ENCODE results near the gene GPR84. TPM values are rescaled to one million over a fixed set of nuclear protein-coding genes. Genes with fewer than 3 reads are reported as not detected.

GPR84 gene
- total RNA-seq, 2 donors from 2014 or later, result 0.43 TPM; not detected in 1

DNA sequence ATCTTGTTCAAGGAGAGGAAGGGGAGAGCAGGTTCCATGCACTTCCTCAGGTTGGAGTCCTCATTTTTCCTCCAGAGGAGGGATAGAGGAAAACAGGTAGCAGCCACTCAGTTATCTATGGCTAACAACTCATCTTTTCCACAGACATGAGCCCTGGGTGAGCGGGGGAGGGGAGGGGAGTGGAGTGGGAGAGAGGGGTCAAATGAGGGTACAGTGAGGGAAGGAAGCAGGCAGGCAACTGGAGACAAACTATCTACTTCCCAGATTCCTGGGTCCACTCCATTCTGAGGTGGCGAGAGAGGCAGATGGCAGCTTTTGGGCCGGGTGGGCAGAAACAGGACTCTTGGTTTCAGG, 22.8 kb upstream of the GPR84 start:
- TF ChIP-seq, protein P1, sequence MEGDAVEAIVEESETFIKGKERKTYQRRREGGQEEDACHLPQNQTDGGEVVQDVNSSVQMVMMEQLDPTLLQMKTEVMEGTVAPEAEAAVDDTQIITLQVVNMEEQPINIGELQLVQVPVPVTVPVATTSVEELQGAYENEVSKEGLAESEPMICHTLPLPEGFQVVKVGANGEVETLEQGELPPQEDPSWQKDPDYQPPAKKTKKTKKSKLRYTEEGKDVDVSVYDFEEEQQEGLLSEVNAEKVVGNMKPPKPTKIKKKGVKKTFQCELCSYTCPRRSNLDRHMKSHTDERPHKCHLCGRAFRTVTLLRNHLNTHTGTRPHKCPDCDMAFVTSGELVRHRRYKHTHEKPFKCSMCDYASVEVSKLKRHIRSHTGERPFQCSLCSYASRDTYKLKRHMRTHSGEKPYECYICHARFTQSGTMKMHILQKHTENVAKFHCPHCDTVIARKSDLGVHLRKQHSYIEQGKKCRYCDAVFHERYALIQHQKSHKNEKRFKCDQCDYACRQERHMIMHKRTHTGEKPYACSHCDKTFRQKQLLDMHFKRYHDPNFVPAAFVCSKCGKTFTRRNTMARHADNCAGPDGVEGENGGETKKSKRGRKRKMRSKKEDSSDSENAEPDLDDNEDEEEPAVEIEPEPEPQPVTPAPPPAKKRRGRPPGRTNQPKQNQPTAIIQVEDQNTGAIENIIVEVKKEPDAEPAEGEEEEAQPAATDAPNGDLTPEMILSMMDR (IDR thresholded peaks at IDR 0.05), result no peak
- no peak for DNase-seq (ENCODE audit: low spot score)
- H3K27ac ChIP-seq, result no peak overlapping the region
- H3K27me3 ChIP-seq, result no peaks in the 10 kb centered on the region
- H3K4me1 ChIP-seq, result peaks cover 0 to 32% of the 10 kb centered on the region in 2 donors
- H3K9me3 ChIP-seq, result no peaks in the 10 kb centered on the region
- no peaks in the 10 kb centered on the region for H3K36me3 ChIP-seq
- H3K4me3 ChIP-seq, result no peak overlapping the region

DNA sequence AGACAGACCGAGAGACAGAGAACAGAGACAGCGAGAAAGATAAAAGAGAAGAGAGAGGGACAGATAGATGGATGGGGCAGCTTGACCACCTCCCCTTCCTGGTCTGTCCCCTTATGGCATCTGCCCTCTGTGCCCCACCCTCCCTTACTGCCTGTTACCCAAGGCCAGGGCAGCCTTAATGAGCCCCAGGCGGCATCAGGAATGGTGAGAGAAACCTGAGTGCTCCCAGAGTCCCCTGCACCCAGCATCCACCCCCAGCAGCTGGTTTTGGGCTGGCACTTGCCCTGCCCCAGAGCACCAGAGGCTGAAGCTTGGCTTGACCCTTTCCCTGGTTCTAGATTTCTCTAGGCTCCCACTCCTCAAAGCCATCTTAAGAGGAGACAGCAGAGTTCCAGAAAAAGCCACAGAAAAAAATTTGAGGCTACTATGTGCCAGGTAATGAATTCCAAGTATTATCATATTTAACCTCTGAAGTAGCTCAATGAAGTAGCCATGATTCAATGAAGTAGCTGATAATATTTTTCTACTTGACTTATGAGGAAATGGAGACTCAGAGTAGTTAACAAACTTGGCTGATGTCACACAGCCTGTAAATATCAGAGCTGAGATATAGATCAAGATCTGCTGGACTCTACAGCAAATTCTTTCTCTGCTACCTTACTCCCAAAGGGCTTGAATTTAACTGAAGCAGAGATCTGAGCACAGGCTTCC, 22.3 kb upstream of the GPR84 start:
- Histone ChIP-seq H3K9me3 (no peaks in the 10 kb centered on the region), H3K4me1 (peaks cover 0 to 27% of the 10 kb centered on the region in 2 donors), H3K27ac (no peak overlapping the region), H3K36me3 (no peaks in the 10 kb centered on the region), H3K4me3 (no peak overlapping the region), H3K27me3 (no peaks in the 10 kb centered on the region)
- TF ChIP-seq, protein P1 (IDR thresholded peaks at IDR 0.05), result no peak
- no peak for DNase-seq (ENCODE audit: low spot score)

DNA sequence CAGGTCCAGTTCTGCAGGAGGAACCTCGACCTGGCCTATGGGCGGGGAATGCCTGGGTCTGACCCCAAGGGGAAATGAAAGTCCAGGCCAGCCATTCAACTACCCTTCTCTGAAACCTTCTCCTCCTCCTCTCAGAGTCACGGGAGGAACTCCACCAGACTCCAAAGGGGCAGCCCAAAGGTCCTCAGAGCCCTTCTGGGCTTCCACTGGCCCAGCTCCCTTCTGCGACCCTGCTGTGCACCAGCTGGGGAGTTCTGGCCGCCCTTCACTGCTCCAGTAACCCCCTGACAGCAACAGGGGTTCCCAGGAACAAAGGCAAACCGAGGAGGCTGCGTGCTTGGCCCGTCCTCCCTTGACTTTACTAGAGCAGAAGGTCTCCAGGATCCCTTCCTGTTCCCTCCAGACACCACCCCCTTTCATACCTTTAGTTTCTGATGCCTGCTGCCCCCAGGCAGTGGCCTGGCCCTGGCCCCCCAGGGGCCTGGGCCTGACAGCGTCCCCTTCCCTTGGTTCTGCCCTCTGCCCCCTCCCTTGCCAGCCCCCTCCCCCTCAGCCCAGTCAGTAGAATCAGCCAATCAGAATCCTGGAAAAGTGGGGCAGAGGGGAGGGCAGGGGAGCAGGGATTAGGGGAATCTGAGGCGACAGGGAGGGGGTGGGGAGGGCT, 21.1 kb upstream of the GPR84 start:
- H3K4me3 ChIP-seq, result no peak overlapping the region
- H3K27me3 ChIP-seq, result no peaks in the 10 kb centered on the region
- no peak for DNase-seq (ENCODE audit: low spot score)
- H3K36me3 ChIP-seq, result no peaks in the 10 kb centered on the region
- TF ChIP-seq, protein P1 (IDR thresholded peaks at IDR 0.05), result no peak
- H3K4me1 ChIP-seq, result peaks cover 0 to 19% of the 10 kb centered on the region in 2 donors
- peak overlapping the region; percentile 54 to 60 for H3K27ac ChIP-seq
- no peaks in the 10 kb centered on the region for H3K9me3 ChIP-seq

DNA sequence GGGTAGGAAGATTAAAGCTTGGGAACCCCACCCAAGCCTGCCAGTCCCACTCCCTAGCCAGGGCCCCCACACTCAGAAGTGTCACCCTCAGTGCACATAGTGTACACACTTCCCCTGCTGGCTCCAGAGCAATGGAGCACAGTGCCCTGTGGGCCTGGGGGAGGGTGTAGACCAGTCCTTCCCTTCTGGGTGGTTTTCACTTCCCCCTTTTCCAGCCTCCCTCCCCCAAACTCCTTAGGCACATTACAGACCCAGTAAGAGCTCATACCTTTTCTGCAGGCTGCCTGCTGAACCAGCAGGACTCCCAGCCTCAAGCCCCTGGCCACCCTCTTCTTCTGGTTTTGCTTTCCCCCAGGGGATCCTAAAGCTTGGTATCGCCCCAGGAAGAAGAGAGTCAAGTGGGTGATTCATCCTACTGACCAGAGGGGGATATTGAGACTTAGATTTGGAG, 20.3 kb upstream of the GPR84 start, which contains the start of gene ZNF385A:
TSS of gene ZNF385A (minus strand) at position 143 of the 451 bp plus-strand sequence. CDS start 219 bp downstream, outside the sequence.
- H3K9me3 ChIP-seq, result no peaks in the 10 kb centered on the region
- H3K4me1 ChIP-seq, result peaks cover 0 to 21% of the 10 kb centered on the region in 2 donors
- TF ChIP-seq, protein P1 (IDR thresholded peaks at IDR 0.05), result no peak
- peak within 1 kb of the TSS; percentile 54 to 60 for H3K27ac ChIP-seq
- no peak for DNase-seq (ENCODE audit: low spot score)
- H3K36me3 ChIP-seq, result no peaks in the 10 kb centered on the region
- H3K27me3 ChIP-seq, result no peaks in the 10 kb centered on the region
- H3K4me3 ChIP-seq, result no peak within 1 kb of the TSS

DNA sequence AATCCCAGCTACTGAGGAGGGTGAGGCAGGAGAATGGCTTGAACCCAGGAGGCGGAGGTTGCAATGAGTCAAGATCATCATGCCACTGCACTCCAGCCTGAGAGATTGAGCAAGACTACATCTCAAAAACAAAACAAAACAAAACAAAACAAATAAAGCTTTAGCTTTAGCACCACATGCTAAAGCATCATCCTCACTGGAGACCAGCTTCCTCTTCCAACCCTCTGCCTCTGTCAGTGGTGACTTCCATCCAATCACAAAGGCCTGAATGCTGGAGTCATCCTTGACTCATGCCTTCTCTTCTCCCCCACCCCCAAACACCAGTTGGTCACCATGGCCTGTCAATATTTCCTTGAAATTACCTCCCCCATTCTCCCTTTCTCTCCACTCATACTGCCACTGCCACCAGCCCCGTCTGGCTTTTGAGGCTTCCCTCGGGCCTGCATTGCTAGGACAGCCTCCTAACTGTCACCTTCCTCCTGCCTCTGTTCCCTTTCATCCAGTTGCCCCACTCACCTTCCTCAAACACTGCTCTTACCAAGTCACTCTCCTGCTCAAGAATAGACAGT, 18.8 kb upstream of the GPR84 start:
- peaks cover 0 to 34% of the 10 kb centered on the region in 2 donors for H3K4me1 ChIP-seq
- no peaks in the 10 kb centered on the region for H3K36me3 ChIP-seq
- no peak overlapping the region for H3K4me3 ChIP-seq
- TF ChIP-seq, protein P1 (IDR thresholded peaks at IDR 0.05), result no peak
- H3K27ac ChIP-seq, result no peak overlapping the region
- DNase-seq (ENCODE audit: low spot score), result no peak
- no peaks in the 10 kb centered on the region for H3K9me3 ChIP-seq
- H3K27me3 ChIP-seq, result no peaks in the 10 kb centered on the region
